ENCODE data around the gene NOS1AP.

- no peak for TF ChIP-seq CTCF (IDR thresholded peaks at IDR 0.05)
- TF ChIP-seq POLR2AphosphoS5 (IDR thresholded peaks at IDR 0.05): no peak
- TF ChIP-seq POLR2A (IDR thresholded peaks at IDR 0.05): no peak
Measured at GRCh38 chr1:162275622-162276175, 206.2 kb downstream of the NOS1AP start.

Data from stomach (tissue), 4 donors.